Thyroid gland (tissue), 4 donors: Measurements from ENCODE around the gene TMEM132C. TPM values are rescaled to one million over a fixed set of nuclear protein-coding genes. Genes with fewer than 3 reads are reported as not detected.

Source experiments
- DNase-seq, 2 donors: peaks; one replicate each; pipeline ENCODE4 v3.0.0-alpha.2; 2019
- H3K27ac ChIP-seq, 3 donors: fragments of 200-600 bp; sonication (generic); 1 replicate in 2 of 3; 2 replicates in 1 of 3; pipeline ENCODE4 v1.5.1; 2016 to 2019; ENCODE audit warnings: mild to moderate bottlenecking in 1 of 3, moderate library complexity in 1 of 3
- H3K27me3 ChIP-seq: fragments of 200-600 bp; sonication (generic); one replicate; pipeline ENCODE4 v1.5.1; 2019
- H3K36me3 ChIP-seq, 2 donors: fragments of 200-600 bp; sonication (generic); one replicate each; pipeline ENCODE4 v1.5.1; 2016 to 2019
- H3K4me1 ChIP-seq, 2 donors: fragments of 200-600 bp; sonication (generic); one replicate each; pipeline ENCODE4 v1.5.1; 2017 to 2019
- H3K4me3 ChIP-seq, 3 donors: fragments of 200-600 bp; sonication (generic); replicated peaks in 1 of 3; 1 replicate in 2 of 3; 2 replicates in 1 of 3; pipeline ENCODE4 v1.5.1; 2016; ENCODE audit warnings: mild to moderate bottlenecking in 1 of 3
- H3K9me3 ChIP-seq: fragments of 200-600 bp; sonication (generic); one replicate; pipeline ENCODE4 v1.5.1; 2017
- CTCF ChIP-seq, 6 experiments: fragments of 200-600 bp in 3 of 6; fragments of 450-650 bp in 3 of 6; sonication (generic) in 3 of 6; IDR thresholded peaks; one replicate each; pipeline ENCODE4 v1.5.1; 2016 to 2019; ENCODE audit warnings: antibody characterized with exemption in 6 of 6, mild to moderate bottlenecking in 2 of 6, inconsistent platforms in 1 of 6, moderate library complexity in 1 of 6
- POLR2A ChIP-seq, 2 donors: fragments of 450-650 bp; IDR thresholded peaks; one replicate each; pipeline ENCODE4 v1.6.1; 2017; ENCODE audit warnings: antibody characterized with exemption in 2 of 2, mild to moderate bottlenecking in 2 of 2, moderate library complexity in 1 of 2
- WGBS, 2 donors: methylation state at CpG; one replicate each; pipeline ENCODE4 v1.1.5; 2017; 5-methylcytosine and 5-hydroxymethylcytosine counted together
- intact Hi-C: fragments of 100-400 bp; cut with DNase I; formaldehyde crosslinking; loops from one replicate; pipeline ENCODE4 v1.15.1; 2023
- total RNA-seq, 4 donors: library from RNA; depleted of rRNA; stranded (reverse); fragments of >200 nt; gene quantifications; one replicate each; pipeline ENCODE4 v1.2.3, GENCODE V29; 2016

Gene TMEM132C
- total RNA-seq, 4 donors from 2014 or later = 0.27 to 2.5 (median 1.0) TPM

DNA sequence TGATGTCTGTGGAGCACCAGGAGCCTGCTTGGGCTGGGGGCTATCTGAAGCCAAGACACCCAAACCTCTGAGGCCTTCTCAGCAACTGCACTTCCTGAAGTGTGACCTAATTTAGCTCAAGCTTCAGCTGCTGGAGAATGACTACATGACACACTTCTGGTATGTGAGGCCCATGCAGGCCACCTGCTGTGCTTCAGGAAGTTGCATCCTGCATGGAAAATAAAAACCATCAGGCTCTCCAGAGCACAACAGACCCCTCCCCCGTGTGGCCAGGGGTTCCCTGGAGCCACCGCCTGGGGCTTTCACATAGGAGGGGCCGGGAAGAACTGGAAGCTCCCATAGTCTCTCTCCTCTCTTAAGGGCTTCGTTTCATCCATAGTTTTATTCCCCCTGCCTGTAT is 339.1 kb downstream of the TMEM132C start:
- Histone ChIP-seq H3K4me3 (no peak overlapping the region), H3K36me3 (no peaks in the 10 kb centered on the region), H3K27ac (no peak overlapping the region), H3K4me1 (no peaks in the 10 kb centered on the region), H3K27me3 (no peaks in the 10 kb centered on the region), H3K9me3 (no peaks in the 10 kb centered on the region)
- intact Hi-C loops = no loop called here
- DNase-seq = no peak
- TF ChIP-seq POLR2A (IDR thresholded peaks at IDR 0.05) (no peak), CTCF (IDR thresholded peaks at IDR 0.05) (no peak)
- 39 to 48% methylated on average over 4 of the region's 4 CpGs for WGBS, 2 donors

GRCh38 chr12:128606538-128606937 is 339.6 kb downstream of the TMEM132C start:
- no peaks in the 10 kb centered on the region for H3K27me3 ChIP-seq
- H3K36me3 ChIP-seq = no peaks in the 10 kb centered on the region
- DNase-seq = no peak
- TF ChIP-seq POLR2A (IDR thresholded peaks at IDR 0.05) (no peak), CTCF (IDR thresholded peaks at IDR 0.05) (no peak)
- H3K4me1 ChIP-seq = no peaks in the 10 kb centered on the region
- WGBS, 2 donors = 71 to 77% methylated on average over 3 of the region's 3 CpGs
- H3K4me3 ChIP-seq = no peak overlapping the region
- H3K9me3 ChIP-seq = no peaks in the 10 kb centered on the region
- intact Hi-C loops = no loop called here
- H3K27ac ChIP-seq = no peak overlapping the region

DNA sequence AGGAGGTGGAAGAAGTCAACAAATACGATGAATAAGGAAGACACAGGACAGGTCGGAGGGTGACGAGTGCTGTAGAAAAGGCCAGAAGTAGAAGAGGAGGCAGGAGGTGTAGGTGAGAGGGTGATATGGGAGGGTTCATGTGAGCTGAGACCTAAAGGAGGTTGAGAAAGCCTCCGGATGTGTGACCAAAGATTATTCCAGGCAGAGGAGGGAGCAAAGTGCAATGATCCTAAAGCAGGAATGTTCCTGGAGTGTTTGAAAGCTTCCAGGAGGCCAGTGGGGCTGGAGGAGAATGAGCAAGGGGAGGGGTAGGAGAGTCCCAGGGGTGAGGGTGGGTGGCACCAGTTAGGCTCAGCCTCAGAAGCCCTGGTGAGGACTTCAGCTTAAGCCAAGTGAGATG is 340.0 kb downstream of the TMEM132C start:
- intact Hi-C loops = no loop called here
- Histone ChIP-seq H3K4me3 (no peak overlapping the region), H3K4me1 (no peaks in the 10 kb centered on the region), H3K27me3 (no peaks in the 10 kb centered on the region), H3K9me3 (no peaks in the 10 kb centered on the region), H3K36me3 (no peaks in the 10 kb centered on the region), H3K27ac (no peak overlapping the region)
- WGBS, 2 donors = 57 to 69% methylated on average over 4 of the region's 4 CpGs
- TF ChIP-seq CTCF (IDR thresholded peaks at IDR 0.05) (no peak), POLR2A (IDR thresholded peaks at IDR 0.05) (no peak)
- DNase-seq = no peak

DNA sequence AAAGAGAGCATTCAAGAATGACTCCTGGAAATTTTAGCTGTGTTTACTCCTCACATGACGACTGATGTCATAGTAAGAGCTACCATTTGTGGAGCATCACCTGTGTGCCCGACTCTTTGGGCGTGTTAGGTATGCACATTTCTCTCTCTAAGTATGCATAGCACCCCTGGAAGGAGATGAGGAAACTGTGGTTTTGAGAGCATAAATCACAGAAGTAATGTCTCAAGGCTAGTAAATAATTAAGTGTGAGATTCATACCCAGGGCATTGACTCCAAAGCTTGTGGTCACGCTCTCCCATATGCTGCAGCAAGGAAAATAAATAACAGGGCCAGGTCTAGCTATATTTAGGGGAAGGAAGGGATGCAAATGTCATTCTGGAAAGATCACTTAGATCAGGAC is 340.7 kb downstream of the TMEM132C start:
- H3K27ac ChIP-seq = no peak overlapping the region
- no peaks in the 10 kb centered on the region for H3K9me3 ChIP-seq
- H3K4me3 ChIP-seq = no peak overlapping the region
- H3K4me1 ChIP-seq = no peaks in the 10 kb centered on the region
- 81 to 83% methylated on average over 4 of the region's 4 CpGs for WGBS, 2 donors
- intact Hi-C loops = no loop called here
- no peaks in the 10 kb centered on the region for H3K27me3 ChIP-seq
- TF ChIP-seq POLR2A (IDR thresholded peaks at IDR 0.05) = no peak
- TF ChIP-seq CTCF (IDR thresholded peaks at IDR 0.05) = no peak
- DNase-seq = no peak
- no peaks in the 10 kb centered on the region for H3K36me3 ChIP-seq

DNA sequence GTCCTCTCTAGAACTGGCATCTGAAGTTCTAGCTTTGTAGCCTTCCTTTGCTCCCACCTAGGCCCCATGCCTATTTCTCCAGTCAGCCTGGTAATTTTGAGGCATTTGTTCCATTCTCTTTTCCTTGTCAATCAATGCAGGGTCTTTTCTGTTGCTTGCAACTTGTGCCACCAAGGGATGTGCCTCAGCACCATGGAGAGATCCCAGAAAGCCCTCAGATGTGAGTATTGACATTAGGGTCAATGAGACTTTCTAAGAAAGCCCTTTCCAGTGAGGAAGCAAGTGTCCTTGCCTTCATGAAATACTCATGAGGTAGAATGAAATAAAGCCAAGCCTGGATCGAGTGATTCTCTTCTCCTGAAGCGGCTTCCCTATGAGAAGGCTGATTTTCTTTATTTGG is 342.9 kb downstream of the TMEM132C start:
- 87 to 93% methylated on average over 2 of the region's 2 CpGs for WGBS, 2 donors
- no peak overlapping the region for H3K27ac ChIP-seq
- no peak overlapping the region for H3K4me3 ChIP-seq
- no peak for DNase-seq
- H3K27me3 ChIP-seq = no peaks in the 10 kb centered on the region
- H3K9me3 ChIP-seq = no peaks in the 10 kb centered on the region
- no peak for TF ChIP-seq CTCF (IDR thresholded peaks at IDR 0.05)
- no peaks in the 10 kb centered on the region for H3K4me1 ChIP-seq
- H3K36me3 ChIP-seq = no peaks in the 10 kb centered on the region
- intact Hi-C loops = no loop called here
